H9 (cell line): ENCODE data around the gene GAREM1. TPM values are rescaled to one million over a fixed set of nuclear protein-coding genes. Genes with fewer than 3 reads are reported as not detected.

Experiments
- DNase-seq: peaks from one replicate; pipeline ENCODE4 v3.0.0-alpha.2; 2017
- H2AFZ ChIP-seq: one replicate; pipeline ENCODE4 v1.6.1; 2013; ENCODE audit warnings: mild to moderate bottlenecking, low read length, control low read depth, moderate library complexity
- H2AK5ac ChIP-seq: 2 replicates; pipeline ENCODE4 v1.6.1; 2013; ENCODE audit warnings: low read length, control low read depth, mixed read lengths; ENCODE audit not compliant: insufficient read length
- H2BK120ac ChIP-seq: one replicate; pipeline ENCODE4 v1.6.1; 2013; ENCODE audit warnings: low read depth, mild to moderate bottlenecking, low read length, control low read depth, inconsistent platforms; ENCODE audit not compliant: poor library complexity, severe bottlenecking
- H2BK12ac ChIP-seq: 2 replicates; pipeline ENCODE4 v1.6.1; 2013; ENCODE audit warnings: low read length, control low read depth, mixed read lengths, low read depth; ENCODE audit not compliant: insufficient read length
- H2BK15ac ChIP-seq: 2 replicates; pipeline ENCODE4 v1.6.1; 2013; ENCODE audit warnings: low read depth, low read length, control low read depth
- H2BK20ac ChIP-seq: one replicate; pipeline ENCODE4 v1.6.1; 2013; ENCODE audit warnings: low read depth, mild to moderate bottlenecking, low read length, control low read depth, inconsistent platforms; ENCODE audit not compliant: poor library complexity, severe bottlenecking
- H2BK5ac ChIP-seq: 2 replicates; pipeline ENCODE4 v1.6.1; 2013; ENCODE audit warnings: low read length, control low read depth, mixed read lengths; ENCODE audit not compliant: insufficient read length
- H3K14ac ChIP-seq: 2 replicates; pipeline ENCODE4 v1.6.1; 2013; ENCODE audit warnings: low read length, control low read depth; ENCODE audit not compliant: insufficient read depth
- H3K18ac ChIP-seq: 2 replicates; pipeline ENCODE4 v1.6.1; 2013; ENCODE audit warnings: low read depth, mild to moderate bottlenecking, mixed read lengths, low read length, control low read depth; ENCODE audit not compliant: insufficient read length
- H3K23ac ChIP-seq: 2 replicates; pipeline ENCODE4 v1.6.1; 2013; ENCODE audit warnings: low read length, control low read depth, mixed read lengths, low read depth; ENCODE audit not compliant: insufficient read length
- H3K23me2 ChIP-seq: 2 replicates; pipeline ENCODE4 v1.6.1; 2013; ENCODE audit warnings: low read depth, mild to moderate bottlenecking, mixed read lengths, low read length, control low read depth; ENCODE audit not compliant: insufficient read length, poor library complexity, severe bottlenecking
- H3K27ac ChIP-seq: 2 replicates; pipeline ENCODE4 v1.5.1; 2013; ENCODE audit warnings: low read length, control low read depth, mixed read lengths, low read depth; ENCODE audit not compliant: insufficient read length
- H3K27me3 ChIP-seq: 2 replicates; pipeline ENCODE4 v1.6.1; 2013; ENCODE audit warnings: low read length, control low read depth, inconsistent platforms; ENCODE audit not compliant: insufficient read depth
- H3K4ac ChIP-seq: 2 replicates; pipeline ENCODE4 v1.6.1; 2013; ENCODE audit warnings: low read depth, mild to moderate bottlenecking, control low read depth, inconsistent platforms, low read length, moderate library complexity
- H3K4me1 ChIP-seq: 2 replicates; pipeline ENCODE4 v1.6.1; 2013; ENCODE audit warnings: low read length, control low read depth, inconsistent platforms; ENCODE audit not compliant: insufficient read depth
- H3K4me2 ChIP-seq: 2 replicates; pipeline ENCODE4 v1.6.1; 2013; ENCODE audit warnings: low read length, control low read depth, mixed read lengths; ENCODE audit not compliant: insufficient read length, insufficient read depth
- H3K56ac ChIP-seq: 2 replicates; pipeline ENCODE4 v1.6.1; 2013; ENCODE audit warnings: low read depth, mild to moderate bottlenecking, mixed read lengths, low read length, control low read depth; ENCODE audit not compliant: insufficient read length
- H3K79me1 ChIP-seq: 2 replicates; pipeline ENCODE4 v1.6.1; 2013; ENCODE audit warnings: low read depth, mild to moderate bottlenecking, moderate library complexity, low read length, control low read depth, inconsistent platforms; ENCODE audit not compliant: insufficient read depth, poor library complexity, severe bottlenecking
- H3K79me2 ChIP-seq: 2 replicates; pipeline ENCODE4 v1.6.1; 2013; ENCODE audit warnings: low read length, control low read depth, inconsistent platforms; ENCODE audit not compliant: insufficient read depth
- H3K9ac ChIP-seq: 2 replicates; pipeline ENCODE4 v1.6.1; 2013; ENCODE audit warnings: low read length, control low read depth, mixed read lengths; ENCODE audit not compliant: insufficient read length; ENCODE audit errors: extremely low read depth
- H3K9me3 ChIP-seq: one replicate; pipeline ENCODE4 v1.6.1; 2013; ENCODE audit warnings: low read depth, low read length, inconsistent platforms; ENCODE audit not compliant: control insufficient read depth
- H3T11ph ChIP-seq: one replicate; pipeline ENCODE4 v1.6.1; 2013; ENCODE audit warnings: mild to moderate bottlenecking, low read length, control low read depth, inconsistent platforms
- H4K20me1 ChIP-seq: one replicate; pipeline ENCODE4 v1.6.1; 2013; ENCODE audit not compliant: control insufficient read depth, insufficient read length, insufficient read depth
- H4K5ac ChIP-seq: 2 replicates; pipeline ENCODE4 v1.6.1; 2013; ENCODE audit warnings: low read depth, mild to moderate bottlenecking, mixed read lengths, low read length, control low read depth; ENCODE audit not compliant: insufficient read length
- H4K8ac ChIP-seq: replicated peaks from 2 replicates; pipeline ENCODE4 v1.6.1; 2013; ENCODE audit warnings: low read length, control low read depth, mixed read lengths, low read depth; ENCODE audit not compliant: insufficient read length
- H4K91ac ChIP-seq: 2 replicates; pipeline ENCODE4 v1.6.1; 2013; ENCODE audit warnings: low read depth, mild to moderate bottlenecking, moderate library complexity, mixed read lengths, low read length, control low read depth; ENCODE audit not compliant: insufficient read length
- H3K27ac Mint-ChIP-seq, 3 experiments: 2 replicates in 2 of 3; 3 replicates in 1 of 3; pipeline ENCODE4 v1.8.0; 2020 to 2021; ENCODE audit warnings: mixed read lengths in 3 of 3, mild to moderate bottlenecking in 1 of 3, moderate library complexity in 1 of 3
- H3K27me3 Mint-ChIP-seq: 2 replicates; pipeline ENCODE4 v1.8.0; 2021; ENCODE audit warnings: low read depth, mild to moderate bottlenecking, moderate library complexity, mixed read lengths
- H3K36me3 Mint-ChIP-seq, 3 experiments: 2 replicates in 2 of 3; 3 replicates in 1 of 3; pipeline ENCODE4 v1.8.0; 2020 to 2021; ENCODE audit warnings: low read depth in 3 of 3, mixed read lengths in 3 of 3; ENCODE audit not compliant: insufficient read depth in 1 of 3
- H3K4me1 Mint-ChIP-seq, 2 experiments: 2 replicates each; pipeline ENCODE4 v1.8.0; 2020; ENCODE audit warnings: mixed read lengths in 2 of 2
- H3K4me3 Mint-ChIP-seq, 2 experiments: 2 replicates in 1 of 2; 3 replicates in 1 of 2; pipeline ENCODE4 v1.8.0; 2020 to 2021; ENCODE audit warnings: mild to moderate bottlenecking in 2 of 2, mixed read lengths in 2 of 2, moderate library complexity in 1 of 2
- H3K9me3 Mint-ChIP-seq, 2 experiments: 2 replicates in 1 of 2; 3 replicates in 1 of 2; pipeline ENCODE4 v1.8.0; 2020; ENCODE audit warnings: mild to moderate bottlenecking in 2 of 2, mixed read lengths in 2 of 2, moderate library complexity in 1 of 2
- CTCF ChIP-seq: fragments of 200-600 bp; sonication (generic); conservative IDR thresholded peaks from 3 replicates; pipeline ENCODE4 v1.8.0; 2021; ENCODE audit warnings: antibody characterized with exemption, mild to moderate bottlenecking
- WGBS: extraction: QIAGEN DNeasy Blood & Tissue Kit; methylation state at CpG from one replicate; pipeline ENCODE4 v1.1.7; 2013; ENCODE audit warnings: missing lambda C conversion rate, low lambda C conversion rate, mixed read lengths; ENCODE audit not compliant: insufficient read length; ENCODE audit errors: extremely low coverage; 5-methylcytosine and 5-hydroxymethylcytosine counted together
- total RNA-seq: library from RNA; stranded (reverse); gene quantifications from 2 replicates; pipeline ENCODE4 v1.2.1, GENCODE V29; 2021

GAREM1 gene
- total RNA-seq, 1 experiment from 2014 or later, result 4.4 TPM

GRCh38 chr18:32360682-32361345 is 109.9 kb downstream of the GAREM1 start:
- Histone ChIP-seq H3K18ac (no peak overlapping the region), H4K5ac (no peak overlapping the region), H4K20me1 (no peaks in the 10 kb centered on the region), H3T11ph (no peak overlapping the region), H3K79me2 (no peaks in the 10 kb centered on the region), H2AFZ (no peak overlapping the region), H3K23me2 (no peaks in the 10 kb centered on the region), H3K9me3 (no peaks in the 10 kb centered on the region), H3K9ac (no peak overlapping the region), H3K23ac (no peak overlapping the region), H3K79me1 (no peaks in the 10 kb centered on the region), H2AK5ac (no peak overlapping the region), H3K4me2 (no peak overlapping the region), H3K4me1 (peaks cover 4% of the 10 kb centered on the region; the same call in 1 of the 2 replicates), H3K4ac (no peak overlapping the region), H4K91ac (no peak overlapping the region), H3K27me3 (no peaks in the 10 kb centered on the region), H2BK120ac (no peak overlapping the region), H3K27ac (no peak overlapping the region), H2BK15ac (no peak overlapping the region), H2BK5ac (no peak overlapping the region), H3K14ac (no peak overlapping the region), H4K8ac (no peak overlapping the region), H3K56ac (no peak overlapping the region), H2BK12ac (no peak overlapping the region), H2BK20ac (no peak overlapping the region)
- Mint-ChIP-seq H3K36me3 (no peaks in the 10 kb centered on the region), H3K4me1 (peaks cover 8 to 12% of the 10 kb centered on the region in 2 experiments), H3K4me3 (no peak overlapping the region), H3K9me3 (no peaks in the 10 kb centered on the region), H3K27ac (no peak overlapping the region; a peak in 1 of 7 replicates), H3K27me3 (no peaks in the 10 kb centered on the region)
- DNase-seq, result no peak
- no CpG with 5 or more reads among the region's 4 CpGs for WGBS
- TF ChIP-seq CTCF, result no peak
